CD4-positive, alpha-beta T cell (primary cell): ENCODE data around the gene LNPEP. TPM values are rescaled to one million over a fixed set of nuclear protein-coding genes. Genes with fewer than 3 reads are reported as not detected.
A peak's percentile ranks its signal among the peaks of the same experiment; 100 is the strongest.

ENCODE experiments used
- ATAC-seq: fragments of 200-7000 bp; cut with Tn5 transposase; one replicate; pipeline ENCODE4 v1.10.0; 2022; ENCODE audit warnings: mild to moderate bottlenecking; ENCODE audit not compliant: poor library complexity
- CTCF ChIA-PET: fragments of 350-600 bp; sonication (Branson Sonifier 250); formaldehyde crosslinking; loops from one replicate; lab custom pipeline; 2021; ENCODE audit warnings: antibody characterized with exemption, inconsistent platforms; lab: Charles Lee
- POLR2A ChIA-PET: fragments of 350-600 bp; sonication (Branson Sonifier 250); formaldehyde crosslinking; loops from one replicate; lab custom pipeline; 2021; ENCODE audit warnings: antibody characterized with exemption, inconsistent platforms; lab: Charles Lee
- DNase-seq, 14 experiments: peaks; one replicate each; pipeline ENCODE4 v3.0.0-alpha.2; 2013 to 2020; ENCODE audit warnings: mixed read lengths in 2 of 14
- H3K27ac ChIP-seq, 2 donors: one replicate each; pipeline versions ENCODE4 v1.5.1 to v1.7.0; 2013; ENCODE audit warnings: low read length in 2 of 2, low read depth in 1 of 2, mild to moderate bottlenecking in 1 of 2
- H3K27me3 ChIP-seq, 2 experiments: 1 replicate in 1 of 2; 2 replicates in 1 of 2; pipeline versions ENCODE4 v1.6.1 to v1.7.0; 2013; ENCODE audit warnings: low read length in 2 of 2, control low read depth in 1 of 2, mild to moderate bottlenecking in 1 of 2, moderate library complexity in 1 of 2; ENCODE audit not compliant: insufficient read depth in 2 of 2, control insufficient read depth in 1 of 2
- H3K36me3 ChIP-seq: one replicate; pipeline ENCODE4 v1.6.1; 2013; ENCODE audit warnings: low read length, control low read depth; ENCODE audit not compliant: insufficient read depth
- H3K4me1 ChIP-seq: one replicate; pipeline ENCODE4 v1.6.1; 2013; ENCODE audit warnings: low read length, control low read depth; ENCODE audit not compliant: insufficient read depth
- H3K4me3 ChIP-seq: one replicate; pipeline ENCODE4 v1.5.1; 2013; ENCODE audit warnings: mild to moderate bottlenecking, low read length, moderate library complexity
- H3K9me3 ChIP-seq, 2 experiments: 1 replicate in 1 of 2; 2 replicates in 1 of 2; pipeline versions ENCODE4 v1.6.1 to v1.7.0; 2013; ENCODE audit warnings: low read length in 2 of 2, mild to moderate bottlenecking in 2 of 2, control low read depth in 1 of 2, moderate library complexity in 1 of 2; ENCODE audit not compliant: control insufficient read depth in 1 of 2, insufficient read depth in 1 of 2
- H3K27ac Mint-ChIP-seq: one replicate; pipeline ENCODE4 v1.8.0; 2020; ENCODE audit warnings: mixed read lengths
- H3K27me3 Mint-ChIP-seq: one replicate; pipeline ENCODE4 v1.8.0; 2021; ENCODE audit warnings: mixed read lengths
- H3K36me3 Mint-ChIP-seq: one replicate; pipeline ENCODE4 v1.8.0; 2021; ENCODE audit warnings: low read depth, mixed read lengths
- H3K4me1 Mint-ChIP-seq: one replicate; pipeline ENCODE4 v1.8.0; 2021; ENCODE audit warnings: low read depth, mixed read lengths
- H3K4me3 Mint-ChIP-seq: one replicate; pipeline ENCODE4 v1.8.0; 2020; ENCODE audit warnings: mild to moderate bottlenecking, mixed read lengths
- H3K9me3 Mint-ChIP-seq: one replicate; pipeline ENCODE4 v1.8.0; 2020; ENCODE audit warnings: mixed read lengths
- intact Hi-C, 2 experiments: fragments of 100-400 bp; cut with DNase I in 1 of 2; cut with micrococcal nuclease in 1 of 2; formaldehyde crosslinking; loops; one replicate each; pipeline versions ENCODE4 v1.15.1 to v1.9.0; 2023 to 2025; cut with DNase I, micrococcal nuclease
- total RNA-seq, 174 experiments: library from RNA in 2 of 174; stranded (reverse) in 2 of 174; gene quantifications; one replicate each; pipeline ENCODE4 v1.2.3 and lab custom pipeline; 2021 to 2026
- TF ChIP-seq, protein P1 (sequence below): fragments of 200-600 bp; IDR thresholded peaks from one replicate; pipeline ENCODE4 v1.8.0; 2022; ENCODE audit warnings: antibody characterized with exemption, mild to moderate bottlenecking

Gene LNPEP
- total RNA-seq, 2 experiments from 2014 or later = 52.0 to 52.7 TPM

DNA sequence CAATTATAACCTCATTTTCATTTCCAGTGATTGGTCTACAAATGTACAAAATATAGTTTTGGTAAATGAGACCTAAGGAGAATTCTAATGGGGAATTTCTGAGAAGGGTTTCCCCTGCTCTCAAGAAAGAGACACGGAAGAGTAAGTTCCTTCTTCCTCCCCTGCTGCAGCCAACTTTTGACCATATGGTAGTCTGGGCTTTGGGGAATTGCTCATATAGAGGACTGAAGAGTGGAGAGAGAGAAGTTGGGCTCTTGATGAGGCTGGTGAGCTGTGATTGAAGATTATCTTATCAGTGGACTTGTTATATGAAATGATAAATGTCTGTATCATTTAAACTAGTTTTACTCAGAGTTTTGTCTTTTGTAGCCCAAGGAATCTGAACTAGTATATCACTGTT is 4.3 kb upstream of the LNPEP start:
- H3K9me3 ChIP-seq = no peaks in the 10 kb centered on the region
- H3K4me1 ChIP-seq = peaks cover 33% of the 10 kb centered on the region
- no peak overlapping the region for H3K4me3 ChIP-seq
- ChIA-PET CTCF (interaction anchor here (0.7 to 0.9 kb wide), 2 partner anchors 18 to 63 kb away, joined by 3 read pairs; no protein-coding TSS in a partner anchor), POLR2A (interaction anchor here (0.7 to 3.2 kb wide), 6 partner anchors 8 to 124 kb away, joined by 3 to 24 read pairs (median 4); partner anchors contain the start of genes ERAP1 and ERAP2)
- H3K36me3 ChIP-seq = no peaks in the 10 kb centered on the region
- peak overlapping the region; percentile 96 for H3K27ac Mint-ChIP-seq
- TF ChIP-seq, protein P1, sequence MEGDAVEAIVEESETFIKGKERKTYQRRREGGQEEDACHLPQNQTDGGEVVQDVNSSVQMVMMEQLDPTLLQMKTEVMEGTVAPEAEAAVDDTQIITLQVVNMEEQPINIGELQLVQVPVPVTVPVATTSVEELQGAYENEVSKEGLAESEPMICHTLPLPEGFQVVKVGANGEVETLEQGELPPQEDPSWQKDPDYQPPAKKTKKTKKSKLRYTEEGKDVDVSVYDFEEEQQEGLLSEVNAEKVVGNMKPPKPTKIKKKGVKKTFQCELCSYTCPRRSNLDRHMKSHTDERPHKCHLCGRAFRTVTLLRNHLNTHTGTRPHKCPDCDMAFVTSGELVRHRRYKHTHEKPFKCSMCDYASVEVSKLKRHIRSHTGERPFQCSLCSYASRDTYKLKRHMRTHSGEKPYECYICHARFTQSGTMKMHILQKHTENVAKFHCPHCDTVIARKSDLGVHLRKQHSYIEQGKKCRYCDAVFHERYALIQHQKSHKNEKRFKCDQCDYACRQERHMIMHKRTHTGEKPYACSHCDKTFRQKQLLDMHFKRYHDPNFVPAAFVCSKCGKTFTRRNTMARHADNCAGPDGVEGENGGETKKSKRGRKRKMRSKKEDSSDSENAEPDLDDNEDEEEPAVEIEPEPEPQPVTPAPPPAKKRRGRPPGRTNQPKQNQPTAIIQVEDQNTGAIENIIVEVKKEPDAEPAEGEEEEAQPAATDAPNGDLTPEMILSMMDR = no peak
- intact Hi-C loops = loop anchor here (2.0 to 10.0 kb wide), 2 partner anchors 17 to 1843 kb away; partner anchors contain the start of gene RGMB (in 1 of the 2)
- H3K27me3 ChIP-seq = no peaks in the 10 kb centered on the region
- H3K9me3 Mint-ChIP-seq = no peaks in the 10 kb centered on the region
- peaks cover 65% of the 10 kb centered on the region for H3K4me1 Mint-ChIP-seq
- no peak overlapping the region for H3K27ac ChIP-seq
- DNase-seq = peak in 2 of 14 experiments; percentile 45 to 46
- H3K27me3 Mint-ChIP-seq = no peaks in the 10 kb centered on the region
- peak overlapping the region; percentile 94 for H3K4me3 Mint-ChIP-seq
- ATAC-seq = no peak
- peaks cover 34% of the 10 kb centered on the region for H3K36me3 Mint-ChIP-seq

DNA sequence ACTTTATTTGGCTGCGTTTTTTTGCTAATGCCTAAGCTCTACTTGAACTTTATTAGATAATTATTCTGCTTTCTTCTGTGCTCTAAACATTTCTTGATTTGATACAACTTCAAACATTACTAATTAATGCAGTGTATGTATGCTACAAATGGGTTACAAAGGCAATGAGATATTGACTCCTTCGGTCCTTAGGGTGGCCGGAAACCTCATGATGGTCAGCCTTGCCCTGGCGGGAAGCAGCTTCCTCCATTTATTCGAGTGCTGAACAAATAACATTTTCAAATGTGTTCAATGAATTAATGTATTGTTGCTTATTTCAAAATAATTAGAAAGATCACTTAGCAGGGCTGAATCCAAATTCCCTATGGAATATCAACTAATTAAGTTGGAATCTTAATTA is 3.9 kb upstream of the LNPEP start:
- Histone ChIP-seq H3K36me3 (no peaks in the 10 kb centered on the region), H3K4me3 (peak overlapping the region; percentile 74), H3K4me1 (peaks cover 33% of the 10 kb centered on the region), H3K27me3 (no peaks in the 10 kb centered on the region), H3K27ac (peak overlapping the region in 1 of 2 donors; percentile 38), H3K9me3 (no peaks in the 10 kb centered on the region)
- POLR2A ChIA-PET = interaction anchor here (1.1 to 3.2 kb wide), 5 partner anchors 8 to 124 kb away, joined by 3 to 24 read pairs (median 6); partner anchors contain the start of genes ERAP1 and ERAP2
- H3K4me3 Mint-ChIP-seq = peak overlapping the region; percentile 94
- peaks cover 39% of the 10 kb centered on the region for H3K36me3 Mint-ChIP-seq
- DNase-seq = no peak
- peak overlapping the region; percentile 96 for H3K27ac Mint-ChIP-seq
- intact Hi-C loops = loop anchor here in 1 of 2 experiments (10.0 kb wide), 1 partner anchor 1843 kb away; the partner anchor contains the start of gene RGMB
- CTCF ChIA-PET = no interaction called here
- TF ChIP-seq, protein P1 = no peak
- H3K27me3 Mint-ChIP-seq = no peaks in the 10 kb centered on the region
- ATAC-seq = no peak
- peaks cover 69% of the 10 kb centered on the region for H3K4me1 Mint-ChIP-seq
- no peaks in the 10 kb centered on the region for H3K9me3 Mint-ChIP-seq

DNA sequence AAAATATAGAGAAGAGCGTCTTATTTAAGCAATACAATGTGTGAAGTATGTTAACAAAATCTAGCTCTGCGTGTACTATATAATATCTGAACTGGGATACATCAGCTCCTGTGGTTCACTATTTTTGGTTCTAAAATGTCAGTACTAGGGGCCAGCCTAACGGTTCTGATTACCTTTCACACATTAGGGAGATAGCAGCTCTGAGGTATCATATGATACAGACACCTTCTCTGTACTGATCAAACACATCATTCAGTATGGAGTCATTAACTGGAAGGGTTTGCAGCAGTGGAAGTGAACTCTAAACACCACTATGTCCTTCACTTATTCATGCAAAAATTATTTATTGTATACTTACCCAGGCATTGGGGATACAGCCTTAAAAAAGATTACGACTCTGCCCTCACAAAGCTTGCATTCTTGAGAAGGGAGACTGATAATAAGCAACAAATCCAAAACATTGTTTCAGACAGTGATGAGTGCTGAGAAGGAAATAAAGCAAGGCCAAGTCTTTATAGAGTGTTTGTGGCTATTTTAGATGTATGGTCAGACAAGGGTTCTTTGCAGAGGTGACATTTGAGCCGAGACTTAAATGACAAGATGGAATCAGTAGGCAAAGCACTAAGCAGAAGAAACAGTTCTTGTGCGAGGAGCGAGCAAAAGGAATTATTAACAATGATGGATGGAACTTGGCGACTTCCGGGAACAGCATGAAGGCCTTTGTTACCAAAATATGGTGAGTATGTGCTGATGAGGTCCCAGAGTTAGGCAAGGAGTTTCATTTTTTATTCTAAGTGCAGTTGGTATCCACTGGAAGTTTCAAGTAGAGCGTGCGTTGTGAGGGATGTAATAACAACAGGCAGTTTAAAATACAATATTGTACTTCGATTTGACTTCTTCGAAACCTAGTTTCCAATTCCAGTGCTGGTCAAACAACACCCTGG is 1.8 kb upstream of the LNPEP start:
- no peaks in the 10 kb centered on the region for H3K9me3 ChIP-seq
- TF ChIP-seq, protein P1 = no peak
- H3K36me3 ChIP-seq = no peaks in the 10 kb centered on the region
- intact Hi-C loops = loop anchor here in 1 of 2 experiments (2.0 to 10.0 kb wide), 3 partner anchors 57 to 1841 kb away; partner anchors contain the start of genes ERAP2 and RGMB
- Mint-ChIP-seq H3K27ac (peak overlapping the region; percentile 96), H3K36me3 (peaks cover 39% of the 10 kb centered on the region), H3K27me3 (no peaks in the 10 kb centered on the region), H3K4me3 (peak overlapping the region; percentile 94), H3K4me1 (peaks cover 75% of the 10 kb centered on the region), H3K9me3 (no peaks in the 10 kb centered on the region)
- H3K27ac ChIP-seq = peak overlapping the region; percentile 80 to 94
- ATAC-seq (no peak), DNase-seq (peak in 3 of 14 experiments; percentile 22 to 62 (median 24))
- peaks cover 28% of the 10 kb centered on the region for H3K4me1 ChIP-seq
- POLR2A ChIA-PET = interaction anchor here (0.6 to 3.2 kb wide), 15 partner anchors 10 to 247 kb away, joined by 3 to 24 read pairs (median 5); partner anchors contain the start of genes ERAP1 and ERAP2
- H3K27me3 ChIP-seq = no peaks in the 10 kb centered on the region
- peak overlapping the region; percentile 74 for H3K4me3 ChIP-seq
- CTCF ChIA-PET = interaction anchor here (0.7 to 0.8 kb wide), 2 partner anchors 28 to 65 kb away, joined by 3 read pairs; no protein-coding TSS in a partner anchor
